Glutamatergic neuron (in vitro differentiated cells): ENCODE results near the gene MINAR1. TPM values are rescaled to one million over a fixed set of nuclear protein-coding genes. Genes with fewer than 3 reads are reported as not detected.
A peak's percentile ranks its signal among the peaks of the same experiment; 100 is the strongest.
"Not testable (repeated sequence)": the region's sequence is repeated elsewhere in the genome, so short reads cannot be mapped to it uniquely, and the experiment has no call there.

Experiments used
- DNase-seq: peaks from one replicate; pipeline ENCODE4 v3.0.0; 2022
- H3K27ac Mint-ChIP-seq: one replicate; pipeline ENCODE4 v1.8.0; 2020; ENCODE audit warnings: mild to moderate bottlenecking, mixed read lengths, inconsistent platforms; ENCODE audit not compliant: unreplicated experiment
- H3K27me3 Mint-ChIP-seq: one replicate; pipeline ENCODE4 v1.8.0; 2020; ENCODE audit warnings: mild to moderate bottlenecking, moderate library complexity, mixed read lengths, inconsistent platforms; ENCODE audit not compliant: unreplicated experiment
- H3K36me3 Mint-ChIP-seq: one replicate; pipeline ENCODE4 v1.8.0; 2020; ENCODE audit warnings: mild to moderate bottlenecking, mixed read lengths, inconsistent platforms; ENCODE audit not compliant: unreplicated experiment
- H3K4me1 Mint-ChIP-seq: one replicate; pipeline ENCODE4 v1.8.0; 2020; ENCODE audit warnings: mild to moderate bottlenecking, low read depth, mixed read lengths, inconsistent platforms; ENCODE audit not compliant: unreplicated experiment
- H3K4me3 Mint-ChIP-seq: one replicate; pipeline ENCODE4 v1.8.0; 2020; ENCODE audit warnings: mild to moderate bottlenecking, mixed read lengths, inconsistent platforms; ENCODE audit not compliant: unreplicated experiment
- H3K9me3 Mint-ChIP-seq: one replicate; pipeline ENCODE4 v1.8.0; 2020; ENCODE audit warnings: mild to moderate bottlenecking, moderate library complexity, mixed read lengths, inconsistent platforms; ENCODE audit not compliant: unreplicated experiment
- CTCF ChIP-seq: fragments of 200-600 bp; sonication (generic); IDR thresholded peaks from one replicate; pipeline ENCODE4 v1.5.0; 2021; ENCODE audit not compliant: partially characterized antibody, unreplicated experiment
- total RNA-seq: library from RNA; stranded (reverse); fragmentation: NEBNext Ultra II Directional; extraction: Animal tissue kit (Norgen Biotek cat#: 25700); gene quantifications from one replicate; pipeline ENCODE4 v1.2.1, GENCODE V29; 2021; ENCODE audit not compliant: unreplicated experiment

The MINAR1 gene
- total RNA-seq, 1 donor from 2014 or later, result 8.5 TPM

- Mint-ChIP-seq H3K4me3 (no peak overlapping the region), H3K9me3 (no peaks in the 10 kb centered on the region), H3K27ac (no peak overlapping the region), H3K36me3 (no peaks in the 10 kb centered on the region), H3K27me3 (peaks cover 3% of the 10 kb centered on the region), H3K4me1 (peaks cover 11% of the 10 kb centered on the region)
- no peak for DNase-seq
- TF ChIP-seq CTCF, result no peak
These were observed 13.3 kb upstream of the MINAR1 start for GRCh38 chr15:79418693-79419279.

GRCh38 chr15:79425591-79426295 is 6.4 kb upstream of the MINAR1 start:
- Mint-ChIP-seq H3K36me3 (no peaks in the 10 kb centered on the region), H3K4me3 (no peak overlapping the region), H3K9me3 (peaks cover 4% of the 10 kb centered on the region), H3K27ac (peak overlapping the region; percentile 43), H3K4me1 (no peaks in the 10 kb centered on the region), H3K27me3 (peaks cover 7% of the 10 kb centered on the region)
- no peak for DNase-seq
- TF ChIP-seq CTCF, result no peak

GRCh38 chr15:79426899-79427298 is 5.2 kb upstream of the MINAR1 start:
- not testable (repeated sequence) for H3K9me3 Mint-ChIP-seq, H3K4me1 Mint-ChIP-seq, H3K27ac Mint-ChIP-seq, H3K4me3 Mint-ChIP-seq, H3K27me3 Mint-ChIP-seq, H3K36me3 Mint-ChIP-seq, DNase-seq

- Mint-ChIP-seq H3K27ac (no peak overlapping the region), H3K9me3 (peaks cover 4% of the 10 kb centered on the region), H3K4me3 (no peak overlapping the region), H3K36me3 (no peaks in the 10 kb centered on the region), H3K27me3 (peaks cover 8% of the 10 kb centered on the region), H3K4me1 (peaks cover 4% of the 10 kb centered on the region)
- no peak for DNase-seq
- TF ChIP-seq CTCF, result no peak
These were observed 4.1 kb upstream of the MINAR1 start for GRCh38 chr15:79427781-79428598.

GRCh38 chr15:79430901-79431635 is 1.1 kb upstream of the MINAR1 start:
- Mint-ChIP-seq H3K4me1 (peaks cover 4% of the 10 kb centered on the region), H3K36me3 (no peaks in the 10 kb centered on the region), H3K9me3 (peaks cover 4% of the 10 kb centered on the region), H3K27ac (peak overlapping the region; percentile 63), H3K27me3 (peaks cover 8% of the 10 kb centered on the region), H3K4me3 (peak overlapping the region; percentile 88)
- TF ChIP-seq CTCF, result no peak
- no peak for DNase-seq
